Calu3 (cell line): Measurements from ENCODE around the gene OTOA. TPM values are rescaled to one million over a fixed set of nuclear protein-coding genes. Genes with fewer than 3 reads are reported as not detected.

Experiments
- BruUV-seq: library from RNA; stranded (reverse); fragments of 400-500 nt; replicated peaks from 2 replicates; lab custom pipeline; 2021; lab: Mats Ljungman, UMichigan
- CTCF ChIA-PET: fragments of 300-600 bp; sonication (Branson Sonifier 250); formaldehyde crosslinking; loops from one replicate; lab custom pipeline; 2022; ENCODE audit warnings: antibody characterized with exemption; lab: Charles Lee
- DNase-seq: peaks from one replicate; pipeline ENCODE4 v3.0.0; 2022
- H3K27ac Mint-ChIP-seq: one replicate; pipeline ENCODE4 v1.8.0; 2022; ENCODE audit warnings: mixed read lengths; ENCODE audit not compliant: unreplicated experiment
- H3K27me3 Mint-ChIP-seq: one replicate; pipeline ENCODE4 v1.8.0; 2022; ENCODE audit warnings: mixed read lengths; ENCODE audit not compliant: unreplicated experiment
- H3K36me3 Mint-ChIP-seq: one replicate; pipeline ENCODE4 v1.8.0; 2022; ENCODE audit warnings: mild to moderate bottlenecking, moderate library complexity, mixed read lengths; ENCODE audit not compliant: insufficient read depth, unreplicated experiment
- H3K4me1 Mint-ChIP-seq: one replicate; pipeline ENCODE4 v1.8.0; 2022; ENCODE audit warnings: mild to moderate bottlenecking, low read depth, mixed read lengths; ENCODE audit not compliant: unreplicated experiment
- H3K4me3 Mint-ChIP-seq: one replicate; pipeline ENCODE4 v1.8.0; 2022; ENCODE audit warnings: mild to moderate bottlenecking, low read depth, moderate library complexity, mixed read lengths; ENCODE audit not compliant: unreplicated experiment
- H3K9me3 Mint-ChIP-seq: one replicate; pipeline ENCODE4 v1.8.0; 2022; ENCODE audit warnings: low read depth, mixed read lengths; ENCODE audit not compliant: unreplicated experiment
- intact Hi-C: fragments of 100-400 bp; cut with micrococcal nuclease; formaldehyde crosslinking; loops from one replicate; pipeline ENCODE4 v1.10.0; 2022; ENCODE audit not compliant: unreplicated experiment
- total RNA-seq: library from RNA; stranded (reverse); gene quantifications from 2 replicates; pipeline ENCODE4 v1.2.3, GENCODE V29; 2022
- TF ChIP-seq, protein P1 (sequence below): fragments of 200-600 bp; IDR thresholded peaks from one replicate; pipeline ENCODE4 v1.8.0; 2022; ENCODE audit warnings: antibody characterized with exemption; ENCODE audit not compliant: unreplicated experiment

The OTOA gene
- total RNA-seq, 1 experiment from 2014 or later = 0.40 TPM

DNA sequence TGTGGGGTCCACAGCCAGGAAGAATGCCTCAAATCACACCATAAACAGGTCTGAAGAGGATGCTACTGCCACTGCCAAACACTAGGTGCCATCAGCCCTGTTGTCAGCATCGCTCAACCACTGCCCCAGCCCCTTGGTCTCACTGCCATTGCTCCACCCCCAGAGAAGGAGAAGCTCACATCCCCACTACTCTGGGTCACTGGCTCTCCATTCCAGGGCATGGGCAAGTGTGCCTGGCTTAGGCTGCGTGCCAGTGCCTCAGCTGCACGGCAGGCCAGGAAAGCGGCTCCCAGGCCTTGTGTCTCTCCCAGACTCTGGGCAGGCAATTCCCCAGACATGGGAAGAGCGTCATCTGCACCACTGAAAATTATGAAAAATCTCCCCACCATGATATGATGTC lies 10.2 kb upstream of the OTOA start:
- Mint-ChIP-seq H3K4me3 (no peak overlapping the region), H3K27ac (no peak overlapping the region), H3K9me3 (no peaks in the 10 kb centered on the region), H3K27me3 (no peaks in the 10 kb centered on the region), H3K36me3 (peaks cover 16% of the 10 kb centered on the region), H3K4me1 (peaks cover 9% of the 10 kb centered on the region)
- intact Hi-C loops = no loop called here
- CTCF ChIA-PET = interaction anchor here (0.7 kb wide), 1 partner anchor 49 kb away, joined by 4 read pairs; no protein-coding TSS in a partner anchor
- DNase-seq = no peak
- TF ChIP-seq, protein P1, sequence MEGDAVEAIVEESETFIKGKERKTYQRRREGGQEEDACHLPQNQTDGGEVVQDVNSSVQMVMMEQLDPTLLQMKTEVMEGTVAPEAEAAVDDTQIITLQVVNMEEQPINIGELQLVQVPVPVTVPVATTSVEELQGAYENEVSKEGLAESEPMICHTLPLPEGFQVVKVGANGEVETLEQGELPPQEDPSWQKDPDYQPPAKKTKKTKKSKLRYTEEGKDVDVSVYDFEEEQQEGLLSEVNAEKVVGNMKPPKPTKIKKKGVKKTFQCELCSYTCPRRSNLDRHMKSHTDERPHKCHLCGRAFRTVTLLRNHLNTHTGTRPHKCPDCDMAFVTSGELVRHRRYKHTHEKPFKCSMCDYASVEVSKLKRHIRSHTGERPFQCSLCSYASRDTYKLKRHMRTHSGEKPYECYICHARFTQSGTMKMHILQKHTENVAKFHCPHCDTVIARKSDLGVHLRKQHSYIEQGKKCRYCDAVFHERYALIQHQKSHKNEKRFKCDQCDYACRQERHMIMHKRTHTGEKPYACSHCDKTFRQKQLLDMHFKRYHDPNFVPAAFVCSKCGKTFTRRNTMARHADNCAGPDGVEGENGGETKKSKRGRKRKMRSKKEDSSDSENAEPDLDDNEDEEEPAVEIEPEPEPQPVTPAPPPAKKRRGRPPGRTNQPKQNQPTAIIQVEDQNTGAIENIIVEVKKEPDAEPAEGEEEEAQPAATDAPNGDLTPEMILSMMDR = no peak
- no TSS peak for BruUV-seq

DNA sequence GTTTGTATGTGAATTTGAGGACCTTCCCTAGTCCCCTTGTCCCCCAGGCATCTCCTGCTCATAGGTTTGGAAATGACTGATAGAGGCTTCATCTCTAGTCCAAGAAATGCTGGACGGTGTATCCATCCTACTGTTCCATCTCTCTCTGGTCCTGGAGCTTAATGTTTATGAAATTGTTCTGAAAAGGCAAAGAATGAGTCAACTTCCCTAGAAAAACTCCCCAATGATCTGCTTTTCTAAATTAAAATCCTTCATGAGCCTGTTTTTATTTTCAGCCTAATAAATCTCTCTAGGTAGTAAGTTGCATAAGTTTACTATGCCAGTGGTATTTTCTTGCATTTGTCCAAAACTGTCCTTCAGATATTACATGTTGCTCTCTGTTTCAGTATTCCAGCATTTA lies 9.3 kb upstream of the OTOA start:
- Mint-ChIP-seq H3K36me3 (peaks cover 16% of the 10 kb centered on the region), H3K27ac (no peak overlapping the region), H3K4me1 (peaks cover 9% of the 10 kb centered on the region), H3K4me3 (no peak overlapping the region), H3K27me3 (no peaks in the 10 kb centered on the region), H3K9me3 (no peaks in the 10 kb centered on the region)
- TF ChIP-seq, protein P1 = no peak
- DNase-seq = no peak
- BruUV-seq = no TSS peak
- CTCF ChIA-PET = interaction anchor here (0.7 kb wide), 1 partner anchor 50 kb away, joined by 4 read pairs; no protein-coding TSS in a partner anchor
- intact Hi-C loops = no loop called here

- Mint-ChIP-seq H3K27me3 (no peaks in the 10 kb centered on the region), H3K27ac (no peak overlapping the region), H3K9me3 (no peaks in the 10 kb centered on the region), H3K4me3 (no peak overlapping the region), H3K36me3 (peaks cover 16% of the 10 kb centered on the region), H3K4me1 (peaks cover 9% of the 10 kb centered on the region)
- BruUV-seq = no TSS peak
- CTCF ChIA-PET = no interaction called here
- DNase-seq = no peak
- TF ChIP-seq, protein P1 = no peak
- intact Hi-C loops = loop anchor here (5.0 kb wide), 2 partner anchors 147 to 297 kb away; partner anchors contain the start of gene UQCRC2
These were observed 8.9 kb upstream of the OTOA start for GRCh38 chr16:21654881-21655280.

- H3K27ac Mint-ChIP-seq = no peak overlapping the region
- CTCF ChIA-PET = interaction anchor here (0.5 to 1.4 kb wide), 11 partner anchors 9 to 531 kb away, joined by 3 to 8 read pairs (median 3); no protein-coding TSS in a partner anchor
- no peaks in the 10 kb centered on the region for H3K27me3 Mint-ChIP-seq
- intact Hi-C loops = loop anchor here (1.0 to 5.0 kb wide), 3 partner anchors 51 to 295 kb away; partner anchors contain the start of gene UQCRC2
- DNase-seq = peak; percentile 62
- peaks cover 16% of the 10 kb centered on the region for H3K36me3 Mint-ChIP-seq
- TF ChIP-seq, protein P1 = peak; percentile 88
- H3K4me1 Mint-ChIP-seq = peaks cover 9% of the 10 kb centered on the region
- BruUV-seq = no TSS peak
- no peak overlapping the region for H3K4me3 Mint-ChIP-seq
- H3K9me3 Mint-ChIP-seq = no peaks in the 10 kb centered on the region
These were observed 6.7 kb upstream of the OTOA start for GRCh38 chr16:21656795-21657768.
